GM10266 (cell line): ENCODE data around the gene IGLL1.
A peak's percentile ranks its signal among the peaks of the same experiment; 100 is the strongest.

ENCODE experiments used
- DNase-seq: peaks from one replicate; pipeline ENCODE4 v3.0.0; 2012; ENCODE audit errors: extremely low spot score
- CTCF ChIP-seq: IDR thresholded peaks from 2 replicates; pipeline ENCODE4 v1.5.1; 2012; ENCODE audit warnings: mild to moderate bottlenecking, low read depth; ENCODE audit not compliant: control insufficient read depth, insufficient read depth; ENCODE audit errors: missing control alignments

The IGLL1 gene

DNA sequence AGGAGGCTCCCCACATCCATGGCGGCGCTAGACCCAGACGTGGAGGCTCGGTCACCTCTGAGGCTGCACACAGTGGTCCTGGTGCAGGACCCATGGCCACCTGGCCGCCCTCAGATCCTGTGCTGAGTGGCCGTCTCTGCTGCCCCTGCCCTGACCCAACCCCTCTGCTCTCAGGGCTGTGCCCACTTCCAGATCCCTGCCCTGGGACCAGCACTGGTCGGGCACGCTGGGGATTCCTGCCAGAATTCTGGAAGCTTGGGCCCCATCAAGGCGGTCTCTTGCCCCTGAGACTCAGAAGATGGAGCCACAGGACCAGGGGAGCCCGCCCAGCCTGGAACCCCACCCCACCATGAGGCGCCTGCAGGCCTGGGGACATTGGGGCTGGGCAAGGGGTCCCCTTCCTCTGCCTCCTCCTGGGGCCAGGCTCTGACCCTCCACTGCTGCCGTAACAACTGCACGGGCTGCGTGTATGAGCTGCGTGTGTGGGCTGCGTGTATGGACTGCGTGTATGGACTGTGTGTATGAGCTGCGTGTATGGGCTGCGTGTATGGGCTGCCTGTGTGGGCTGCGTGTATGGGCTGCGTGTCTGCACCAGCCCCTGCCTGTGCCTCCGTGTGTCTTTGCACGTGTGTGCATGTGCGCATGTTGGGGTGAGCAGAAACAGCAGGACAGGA is 48.7 kb downstream of the IGLL1 start:
- no peak for DNase-seq
- no peak for TF ChIP-seq CTCF

DNA sequence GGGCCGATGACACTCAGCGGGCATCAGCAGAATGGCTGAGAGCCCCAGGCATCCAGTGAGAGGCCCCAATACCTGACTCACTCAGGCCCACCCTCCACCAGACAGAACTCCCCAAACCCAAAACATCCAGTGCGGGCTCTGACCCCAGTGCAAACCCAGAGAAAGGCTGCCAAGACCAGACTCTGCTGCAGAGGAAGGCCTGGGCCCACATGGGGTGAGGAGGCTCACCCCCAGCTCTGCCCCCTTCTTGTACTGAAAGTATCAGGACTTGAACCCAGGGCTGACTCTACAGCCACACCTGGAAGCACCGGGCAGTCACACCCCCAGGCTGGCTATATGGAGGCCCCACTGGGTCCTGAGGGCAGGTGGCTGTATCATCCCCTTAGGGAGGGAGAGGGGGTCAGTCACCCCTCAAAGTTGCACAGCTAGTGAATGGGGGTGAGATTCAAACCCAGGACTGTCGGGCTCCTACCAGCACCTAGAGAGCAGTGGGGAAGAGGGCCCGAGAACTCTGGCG is 49.3 kb downstream of the IGLL1 start:
- no peak for TF ChIP-seq CTCF
- DNase-seq: no peak

DNA sequence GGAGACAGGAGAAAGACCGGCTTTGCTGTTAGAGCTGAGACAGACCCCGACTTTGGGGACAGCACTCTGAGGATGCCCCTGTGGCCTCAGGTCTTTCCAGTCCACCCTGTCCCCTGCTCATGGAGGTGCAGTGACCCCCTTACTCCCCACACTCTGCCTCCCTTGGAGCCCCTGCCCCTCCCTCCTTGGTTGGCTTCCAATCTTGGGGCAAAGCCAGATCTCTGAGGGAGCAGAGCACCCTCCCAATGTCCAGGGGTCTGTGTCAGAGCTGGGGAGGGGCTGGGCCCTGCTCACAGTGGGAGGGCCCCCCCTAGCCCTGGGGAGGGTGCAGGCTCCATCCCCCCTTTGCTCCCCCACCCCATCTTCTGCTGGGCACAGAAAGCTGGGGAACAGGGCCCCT is 50.0 kb downstream of the IGLL1 start:
- DNase-seq: no peak
- no peak for TF ChIP-seq CTCF

DNA sequence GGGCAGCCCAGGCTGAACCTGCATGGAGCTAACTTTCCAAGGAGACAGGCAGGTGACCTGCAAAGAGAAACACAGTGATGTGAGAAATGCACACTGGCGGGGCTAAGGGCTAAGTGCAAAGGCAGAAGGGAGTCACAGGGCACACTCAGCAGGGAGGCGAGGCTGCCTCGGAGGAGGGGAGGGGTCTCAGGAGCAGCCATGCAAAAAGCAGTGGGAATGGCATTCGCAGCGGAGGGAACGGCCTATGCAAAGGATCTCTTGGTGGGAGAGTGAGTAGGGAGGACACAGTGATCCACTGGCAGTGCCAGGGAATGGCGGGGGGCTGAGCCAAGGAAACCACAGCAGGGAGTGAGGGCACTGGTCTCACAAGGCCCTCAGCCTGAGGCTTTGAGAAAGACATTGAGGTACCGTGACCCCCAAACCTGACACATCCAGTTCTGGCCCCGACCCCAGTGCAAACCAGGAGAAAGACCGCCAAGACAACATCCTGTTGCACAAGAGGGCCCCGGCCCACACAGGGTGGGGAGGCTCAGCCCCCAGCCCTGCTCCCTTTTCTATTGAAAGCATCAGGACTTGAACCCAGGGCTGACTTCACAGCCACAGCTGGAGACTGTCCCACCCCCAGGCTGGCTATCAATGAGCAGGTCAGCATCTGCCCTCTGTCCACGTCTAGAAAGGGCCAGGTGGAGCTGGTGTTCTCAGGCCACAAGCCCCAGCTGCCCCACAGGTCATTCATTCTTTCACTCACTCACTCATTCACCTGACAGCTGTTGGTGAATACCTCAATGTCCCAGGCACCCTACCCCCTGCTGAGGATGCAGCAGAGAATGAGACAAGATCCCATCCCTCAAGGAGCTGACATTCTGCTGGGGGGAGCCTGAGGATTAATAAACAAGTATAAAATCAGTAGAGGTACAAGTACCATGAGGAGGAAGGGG is 50.7 kb downstream of the IGLL1 start:
- TF ChIP-seq CTCF: no peak
- peak; percentile 3 for DNase-seq

DNA sequence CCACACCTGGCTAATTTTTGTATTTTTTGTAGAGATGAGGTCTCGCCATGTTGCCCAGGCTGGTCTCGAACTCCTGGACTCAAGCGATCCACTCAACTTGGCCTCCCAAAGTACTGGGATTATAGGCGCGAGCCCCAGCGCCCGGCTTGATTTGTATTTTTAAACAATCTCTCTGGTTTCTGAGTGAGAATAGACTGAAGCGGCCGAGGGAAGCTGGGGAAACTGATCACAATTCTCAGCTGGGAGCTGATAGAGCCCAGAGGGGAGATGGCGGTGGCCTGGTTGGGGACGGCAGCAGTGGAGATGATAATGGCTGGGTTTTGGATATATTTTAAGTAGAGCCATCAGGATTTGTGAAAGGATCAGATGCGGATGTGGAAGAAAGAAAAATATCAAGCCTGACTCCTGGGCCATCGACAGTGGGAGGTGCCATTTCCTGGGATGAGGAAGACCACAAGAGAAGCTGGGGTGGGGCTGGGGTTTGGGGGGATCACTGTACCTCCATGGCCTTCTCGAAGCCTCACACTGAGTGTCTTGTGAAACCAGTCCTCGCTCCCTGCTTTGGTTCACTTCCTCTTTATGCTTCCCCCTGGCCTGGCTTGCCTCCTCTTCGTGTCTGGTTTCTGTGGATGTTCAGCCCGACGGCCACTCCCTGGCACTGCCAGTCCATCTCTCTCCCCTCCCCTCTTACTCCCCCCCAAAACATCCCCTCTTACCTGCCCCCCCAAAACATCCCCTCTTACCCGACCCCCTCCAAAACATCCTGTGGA is 51.9 kb downstream of the IGLL1 start:
- no peak for TF ChIP-seq CTCF
- peak; percentile 15 for DNase-seq

- no peak for DNase-seq
- TF ChIP-seq CTCF: no peak
Observed at GRCh38 chr22:23526596-23527316, 53.3 kb downstream of the IGLL1 start.
